HepG2 (cell line): ENCODE data around the gene LDLRAD3.

Experiments
- PLSCR1 ChIP-seq: sonication (generic); formaldehyde crosslinking; IDR thresholded peaks from 2 replicates; pipeline ENCODE4 v1.5.0; 2020; ENCODE audit warnings: missing genetic modification reagents, mild to moderate bottlenecking, borderline replicate concordance
- POLR2A ChIP-seq, 2 experiments: IDR thresholded peaks; 2 replicates each; pipeline ENCODE4 v1.6.1; 2011; ENCODE audit warnings: low read depth in 2 of 2, low read length in 2 of 2, mild to moderate bottlenecking in 1 of 2, moderate library complexity in 1 of 2; ENCODE audit not compliant: insufficient read depth in 1 of 2
- POLR2AphosphoS5 ChIP-seq: IDR thresholded peaks from 2 replicates; pipeline ENCODE4 v1.6.1; 2012; ENCODE audit warnings: low read depth, low read length
- SALL1 ChIP-seq: sonication (generic); formaldehyde crosslinking; IDR thresholded peaks from 2 replicates; pipeline ENCODE4 v1.8.0; 2022; ENCODE audit warnings: mild to moderate bottlenecking, missing genetic modification reagents
- THAP11 ChIP-seq: IDR thresholded peaks from 2 replicates; pipeline ENCODE4 v1.6.1; 2016; ENCODE audit warnings: missing biosample characterization, missing genetic modification reagents
- ZMYM2 ChIP-seq: sonication (generic); formaldehyde crosslinking; IDR thresholded peaks from 2 replicates; pipeline ENCODE4 v1.8.0; 2022; ENCODE audit warnings: mild to moderate bottlenecking, missing genetic modification reagents
- ZNF317 ChIP-seq: sonication (generic); formaldehyde crosslinking; IDR thresholded peaks from 2 replicates; pipeline ENCODE4 v1.5.0; 2020; ENCODE audit warnings: mild to moderate bottlenecking, missing genetic modification reagents
- ZNF552 ChIP-seq: sonication (generic); formaldehyde crosslinking; IDR thresholded peaks from 2 replicates; pipeline ENCODE4 v1.9.0; 2022; ENCODE audit warnings: missing genetic modification reagents, mild to moderate bottlenecking, borderline replicate concordance
- TF ChIP-seq, protein P1 (sequence below): IDR thresholded peaks from 2 replicates; pipeline ENCODE4 v1.6.1; 2012; ENCODE audit warnings: inconsistent platforms
- TF ChIP-seq, protein P2 (sequence below): sonication (generic); formaldehyde crosslinking; IDR thresholded peaks from 2 replicates; pipeline ENCODE4 v1.5.0; 2020; ENCODE audit warnings: mild to moderate bottlenecking, missing genetic modification reagents, moderate library complexity

DNA sequence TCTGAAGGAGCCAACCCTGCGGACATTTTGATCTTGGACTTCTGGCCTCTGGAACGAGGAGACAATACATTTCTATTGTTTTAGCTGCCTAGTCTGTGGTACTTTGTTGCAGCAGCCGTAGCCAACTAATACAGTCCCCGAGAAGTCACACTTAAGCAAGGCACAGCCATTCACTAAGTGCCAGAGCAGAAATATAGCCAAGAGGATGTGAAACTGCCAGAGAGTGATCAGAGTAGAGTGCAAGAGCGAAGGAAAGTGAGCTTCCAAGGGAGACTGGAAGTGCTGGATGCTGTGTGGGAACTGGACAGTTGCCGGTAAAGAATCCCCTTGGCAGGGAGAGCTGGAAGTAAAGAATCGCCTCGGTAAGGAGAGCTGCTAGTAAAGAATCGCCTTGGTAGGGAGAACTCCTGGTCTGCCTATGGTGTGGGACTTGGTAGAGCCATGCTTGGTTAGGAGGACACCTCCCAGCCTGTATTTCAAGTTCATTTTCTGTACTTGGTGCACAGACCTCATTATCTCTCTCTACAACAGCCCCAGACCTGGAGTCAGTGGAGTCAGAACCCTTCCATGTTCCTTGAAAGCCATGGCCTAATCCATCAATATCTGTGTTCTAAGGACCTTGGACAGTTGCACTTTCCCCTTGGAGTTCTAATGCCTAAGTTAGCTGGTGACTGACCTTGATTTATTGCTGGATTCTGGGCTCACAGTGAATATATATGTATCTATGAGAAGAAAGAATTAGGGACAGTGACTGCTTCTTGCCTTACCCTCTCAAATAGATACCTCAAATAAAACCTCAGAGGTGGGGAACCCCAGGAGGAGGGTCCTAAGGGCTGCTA lies 162.1 kb downstream of the LDLRAD3 start:
- no peak for TF ChIP-seq THAP11
- TF ChIP-seq SALL1 (CRISPR knock-in tag): no peak
- TF ChIP-seq ZMYM2 (CRISPR knock-in tag): no peak
- TF ChIP-seq PLSCR1 (CRISPR knock-in tag): no peak
- TF ChIP-seq POLR2AphosphoS5: no peak
- TF ChIP-seq, protein P1, sequence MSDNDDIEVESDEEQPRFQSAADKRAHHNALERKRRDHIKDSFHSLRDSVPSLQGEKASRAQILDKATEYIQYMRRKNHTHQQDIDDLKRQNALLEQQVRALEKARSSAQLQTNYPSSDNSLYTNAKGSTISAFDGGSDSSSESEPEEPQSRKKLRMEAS: no peak
- no peak for TF ChIP-seq ZNF317 (CRISPR knock-in tag)
- TF ChIP-seq, protein P2, sequence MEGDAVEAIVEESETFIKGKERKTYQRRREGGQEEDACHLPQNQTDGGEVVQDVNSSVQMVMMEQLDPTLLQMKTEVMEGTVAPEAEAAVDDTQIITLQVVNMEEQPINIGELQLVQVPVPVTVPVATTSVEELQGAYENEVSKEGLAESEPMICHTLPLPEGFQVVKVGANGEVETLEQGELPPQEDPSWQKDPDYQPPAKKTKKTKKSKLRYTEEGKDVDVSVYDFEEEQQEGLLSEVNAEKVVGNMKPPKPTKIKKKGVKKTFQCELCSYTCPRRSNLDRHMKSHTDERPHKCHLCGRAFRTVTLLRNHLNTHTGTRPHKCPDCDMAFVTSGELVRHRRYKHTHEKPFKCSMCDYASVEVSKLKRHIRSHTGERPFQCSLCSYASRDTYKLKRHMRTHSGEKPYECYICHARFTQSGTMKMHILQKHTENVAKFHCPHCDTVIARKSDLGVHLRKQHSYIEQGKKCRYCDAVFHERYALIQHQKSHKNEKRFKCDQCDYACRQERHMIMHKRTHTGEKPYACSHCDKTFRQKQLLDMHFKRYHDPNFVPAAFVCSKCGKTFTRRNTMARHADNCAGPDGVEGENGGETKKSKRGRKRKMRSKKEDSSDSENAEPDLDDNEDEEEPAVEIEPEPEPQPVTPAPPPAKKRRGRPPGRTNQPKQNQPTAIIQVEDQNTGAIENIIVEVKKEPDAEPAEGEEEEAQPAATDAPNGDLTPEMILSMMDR (CRISPR knock-in tag): no peak
- no peak for TF ChIP-seq POLR2A (IDR thresholded peaks at IDR 0.05; ENCODE audit: insufficient read depth in 1 of 2, low read depth in 2 of 2, low read length in 2 of 2)
- no peak for TF ChIP-seq ZNF552 (CRISPR knock-in tag)
